ENCODE data around the gene MYO1H. TPM values are rescaled to one million over a fixed set of nuclear protein-coding genes. Genes with fewer than 3 reads are reported as not detected.

MYO1H gene
- total RNA-seq, 1 donor from 2014 or later, result not detected

DNA sequence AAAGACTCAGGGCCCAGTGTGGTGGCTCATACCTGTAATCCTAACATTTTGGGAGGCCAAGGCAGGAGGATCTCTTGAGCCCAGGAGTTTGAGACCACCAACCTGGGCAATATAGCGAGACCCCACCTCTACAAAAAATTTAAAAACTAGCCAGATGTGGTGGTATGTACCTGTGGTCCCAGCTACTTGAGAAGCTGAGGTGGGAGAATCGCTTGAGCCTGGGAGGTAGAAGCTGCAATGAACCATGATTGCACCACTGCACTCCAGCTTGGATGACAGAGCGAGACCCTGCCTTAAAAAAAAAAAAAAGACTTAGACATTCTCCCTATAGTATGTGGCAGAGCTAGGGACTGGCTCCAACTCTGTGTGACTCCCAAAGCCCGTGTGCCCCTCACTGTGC, 132.7 kb downstream of the MYO1H start:
- Histone ChIP-seq H3K27me3 (no peaks in the 10 kb centered on the region), H3K36me3 (peaks cover 24 to 28% of the 10 kb centered on the region in 2 donors), H3K9me3 (no peaks in the 10 kb centered on the region), H3K27ac (no peak overlapping the region), H3K4me3 (no peak overlapping the region), H3K4me1 (peaks cover 7 to 15% of the 10 kb centered on the region in 2 donors)
- no peak for DNase-seq (ENCODE audit: low spot score in 2 of 2)
- intact Hi-C loops (cut with DNase I), result no loop called here
- TF ChIP-seq, protein P1, sequence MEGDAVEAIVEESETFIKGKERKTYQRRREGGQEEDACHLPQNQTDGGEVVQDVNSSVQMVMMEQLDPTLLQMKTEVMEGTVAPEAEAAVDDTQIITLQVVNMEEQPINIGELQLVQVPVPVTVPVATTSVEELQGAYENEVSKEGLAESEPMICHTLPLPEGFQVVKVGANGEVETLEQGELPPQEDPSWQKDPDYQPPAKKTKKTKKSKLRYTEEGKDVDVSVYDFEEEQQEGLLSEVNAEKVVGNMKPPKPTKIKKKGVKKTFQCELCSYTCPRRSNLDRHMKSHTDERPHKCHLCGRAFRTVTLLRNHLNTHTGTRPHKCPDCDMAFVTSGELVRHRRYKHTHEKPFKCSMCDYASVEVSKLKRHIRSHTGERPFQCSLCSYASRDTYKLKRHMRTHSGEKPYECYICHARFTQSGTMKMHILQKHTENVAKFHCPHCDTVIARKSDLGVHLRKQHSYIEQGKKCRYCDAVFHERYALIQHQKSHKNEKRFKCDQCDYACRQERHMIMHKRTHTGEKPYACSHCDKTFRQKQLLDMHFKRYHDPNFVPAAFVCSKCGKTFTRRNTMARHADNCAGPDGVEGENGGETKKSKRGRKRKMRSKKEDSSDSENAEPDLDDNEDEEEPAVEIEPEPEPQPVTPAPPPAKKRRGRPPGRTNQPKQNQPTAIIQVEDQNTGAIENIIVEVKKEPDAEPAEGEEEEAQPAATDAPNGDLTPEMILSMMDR (IDR thresholded peaks at IDR 0.05), result no peak

GRCh38 chr12:109481863-109482262, 134.2 kb downstream of the MYO1H start:
- DNase-seq (ENCODE audit: low spot score in 2 of 2), result no peak
- Histone ChIP-seq H3K4me1 (peaks cover 7 to 11% of the 10 kb centered on the region in 2 donors), H3K27me3 (no peaks in the 10 kb centered on the region), H3K27ac (no peak overlapping the region), H3K36me3 (peaks cover 38 to 43% of the 10 kb centered on the region in 2 donors), H3K9me3 (no peaks in the 10 kb centered on the region), H3K4me3 (no peak overlapping the region)
- intact Hi-C loops (cut with DNase I), result no loop called here
- TF ChIP-seq, protein P1 (IDR thresholded peaks at IDR 0.05), result no peak

- H3K27me3 ChIP-seq, result no peaks in the 10 kb centered on the region
- peaks cover 7 to 11% of the 10 kb centered on the region in 2 donors for H3K4me1 ChIP-seq
- no peaks in the 10 kb centered on the region for H3K9me3 ChIP-seq
- DNase-seq (ENCODE audit: low spot score in 2 of 2), result no peak
- intact Hi-C loops (cut with DNase I), result no loop called here
- H3K27ac ChIP-seq, result no peak overlapping the region
- H3K36me3 ChIP-seq, result peaks cover 44 to 49% of the 10 kb centered on the region in 2 donors
- no peak overlapping the region for H3K4me3 ChIP-seq
- TF ChIP-seq, protein P1 (IDR thresholded peaks at IDR 0.05), result no peak
Measured at GRCh38 chr12:109482491-109482890, 134.8 kb downstream of the MYO1H start.

- TF ChIP-seq, protein P1 (IDR thresholded peaks at IDR 0.05), result no peak
- H3K4me3 ChIP-seq, result no peak overlapping the region
- peaks cover 48 to 53% of the 10 kb centered on the region in 2 donors for H3K36me3 ChIP-seq
- H3K27me3 ChIP-seq, result no peaks in the 10 kb centered on the region
- H3K9me3 ChIP-seq, result no peaks in the 10 kb centered on the region
- no peak for DNase-seq (ENCODE audit: low spot score in 2 of 2)
- peaks cover 7 to 11% of the 10 kb centered on the region in 2 donors for H3K4me1 ChIP-seq
- no peak overlapping the region for H3K27ac ChIP-seq
- intact Hi-C loops (cut with DNase I), result no loop called here
Measured at GRCh38 chr12:109482894-109483293, 135.2 kb downstream of the MYO1H start.

GRCh38 chr12:109483346-109483745, 135.6 kb downstream of the MYO1H start:
- intact Hi-C loops (cut with DNase I), result no loop called here
- Histone ChIP-seq H3K9me3 (no peaks in the 10 kb centered on the region), H3K4me1 (peaks cover 2 to 7% of the 10 kb centered on the region in 2 donors), H3K4me3 (no peak overlapping the region), H3K27ac (no peak overlapping the region), H3K27me3 (no peaks in the 10 kb centered on the region), H3K36me3 (peaks cover 53 to 58% of the 10 kb centered on the region in 2 donors)
- DNase-seq (ENCODE audit: low spot score in 2 of 2), result no peak
- TF ChIP-seq, protein P1 (IDR thresholded peaks at IDR 0.05), result no peak

DNA sequence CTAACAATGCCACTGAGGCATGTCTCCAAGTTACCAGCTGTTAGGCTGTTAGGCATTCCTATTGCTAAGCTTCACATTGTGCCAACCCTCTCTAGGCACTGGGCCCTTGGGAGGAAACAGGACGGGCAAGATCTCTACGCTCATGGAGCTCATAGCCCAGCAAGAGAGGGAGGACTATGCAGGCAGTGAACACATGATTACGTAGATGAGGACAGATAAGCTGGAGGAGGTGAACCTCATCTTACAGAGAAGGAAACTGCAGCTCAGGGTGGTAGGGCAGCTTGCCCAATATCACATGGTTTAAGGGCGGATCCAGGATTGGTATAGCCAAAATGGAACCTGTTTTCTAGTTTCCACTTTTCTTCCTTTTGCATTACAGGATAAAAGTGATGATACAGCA, 137.5 kb downstream of the MYO1H start:
- Histone ChIP-seq H3K4me3 (no peak overlapping the region), H3K4me1 (no peaks in the 10 kb centered on the region), H3K27ac (no peak overlapping the region), H3K36me3 (peaks cover 68 to 76% of the 10 kb centered on the region in 2 donors), H3K27me3 (no peaks in the 10 kb centered on the region), H3K9me3 (no peaks in the 10 kb centered on the region)
- TF ChIP-seq, protein P1 (IDR thresholded peaks at IDR 0.05), result no peak
- intact Hi-C loops (cut with DNase I), result no loop called here
- no peak for DNase-seq (ENCODE audit: low spot score in 2 of 2)

All from ascending aorta (tissue), 2 donors.